ENCODE data around the gene CGB3. TPM values are rescaled to one million over a fixed set of nuclear protein-coding genes. Genes with fewer than 3 reads are reported as not detected.
"Not testable (repeated sequence)": the region's sequence is repeated elsewhere in the genome, so short reads cannot be mapped to it uniquely, and the experiment has no call there.

CGB3 gene
- 1 to 10 TPM in 1 of 12 donors, under 1 TPM in 2, not detected in 9; 0.30 to 2.1 (median 0.59) TPM for polyA plus RNA-seq (ENCODE audit: insufficient read length in 12 of 12)
- long read RNA-seq, donor 1: 0 reads
- long read RNA-seq, donor 2: 0 reads
- long read RNA-seq, donor 3: 0 reads
- long read RNA-seq, donor 4: 0 reads
- long read RNA-seq, donor 5: 0 reads
- long read RNA-seq, donor 6, partial matches to known transcripts: 0 of 1 reads
- long read RNA-seq, donor 6, other reads (novel, unspliced or antisense): 0 of 1 reads
- long read RNA-seq, donor 7: 0 reads
- long read RNA-seq, donor 8: 0 reads
- long read RNA-seq, donor 9: 0 reads
- long read RNA-seq, donor 10: 0 reads
- long read RNA-seq, donor 11, partial matches to known transcripts: 0 of 1 reads
- long read RNA-seq, donor 11, other reads (novel, unspliced or antisense): 0 of 1 reads

DNA sequence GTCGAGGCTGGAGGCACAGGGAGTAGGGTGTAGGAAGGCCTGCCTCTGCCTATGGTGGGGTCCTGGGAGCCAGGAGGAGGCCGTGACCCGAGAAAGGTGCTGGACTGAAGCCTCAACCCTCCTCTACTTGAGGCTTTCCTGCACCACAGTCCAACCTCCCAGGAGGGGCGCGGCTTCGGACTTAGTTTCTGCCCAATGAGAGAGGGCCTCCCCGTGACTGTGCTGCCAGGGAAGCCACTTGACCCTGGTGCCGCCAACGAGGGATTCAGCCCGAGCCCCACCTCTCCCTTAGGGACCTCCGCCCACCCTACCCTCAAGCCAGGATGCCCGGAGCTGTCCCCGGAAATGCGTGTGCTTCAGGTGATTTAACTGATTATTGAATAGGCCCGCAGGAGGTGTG is at the start of gene CGB3:
TSS of gene CGB3 (minus strand) at position 101 of the 400 bp plus-strand sequence. CDS start 362 bp downstream, outside the sequence.
- not testable (repeated sequence) for DNase-seq

DNA sequence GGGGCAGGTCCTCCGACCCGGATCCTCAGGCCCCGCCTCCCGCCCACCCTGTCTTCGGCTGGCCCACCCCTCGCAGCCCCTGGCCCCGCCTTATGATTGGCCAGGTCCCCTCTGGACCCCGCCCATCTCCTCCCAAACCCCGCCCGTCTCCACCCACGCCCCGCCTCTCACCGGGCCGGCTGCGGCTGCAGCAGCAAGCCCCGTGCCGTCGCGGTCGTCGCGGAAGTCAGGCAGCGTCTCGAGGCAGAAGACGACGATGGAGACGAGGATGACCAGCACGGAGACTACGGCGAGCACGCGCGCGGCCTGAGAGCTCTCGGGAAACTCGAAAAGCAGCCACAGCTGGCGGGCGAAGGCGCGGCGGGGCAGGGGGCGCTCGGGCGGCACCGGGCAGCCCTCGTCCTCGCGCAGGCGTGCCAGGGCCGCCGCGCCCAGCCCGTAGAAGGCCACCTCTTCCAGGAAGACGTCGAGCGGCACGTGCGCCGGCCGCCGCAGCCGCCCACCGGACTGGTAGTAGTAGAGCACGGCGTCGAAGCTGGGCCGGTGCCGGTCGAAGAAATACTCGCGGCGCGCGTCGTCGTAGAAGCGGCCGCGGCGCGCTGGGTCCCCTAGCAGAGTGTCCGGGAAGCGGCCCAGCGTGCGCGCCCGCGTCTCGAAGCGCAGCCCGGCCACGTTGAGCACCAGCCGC is 47.9 kb upstream of the CGB3 start:
- no peak for DNase-seq

DNA sequence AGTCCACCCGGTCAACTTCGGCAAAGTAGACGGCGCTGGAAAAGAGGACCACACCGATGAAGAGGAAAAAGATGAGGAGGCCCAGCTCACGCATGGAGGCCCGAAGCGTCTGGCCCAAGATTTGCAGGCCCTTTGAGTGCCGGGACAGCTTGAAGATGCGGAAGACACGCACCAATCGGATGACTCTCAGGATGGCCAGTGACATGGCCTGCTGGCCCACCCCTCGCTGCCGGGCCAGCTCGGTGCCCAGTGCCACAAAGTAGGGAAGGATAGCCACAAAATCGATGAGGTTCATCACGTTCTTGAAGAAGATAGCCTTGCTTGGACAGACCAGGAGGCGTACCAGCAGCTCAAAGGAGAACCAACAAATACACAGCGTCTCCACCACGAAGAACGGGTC is 46.3 kb upstream of the CGB3 start:
- no peak for DNase-seq

DNA sequence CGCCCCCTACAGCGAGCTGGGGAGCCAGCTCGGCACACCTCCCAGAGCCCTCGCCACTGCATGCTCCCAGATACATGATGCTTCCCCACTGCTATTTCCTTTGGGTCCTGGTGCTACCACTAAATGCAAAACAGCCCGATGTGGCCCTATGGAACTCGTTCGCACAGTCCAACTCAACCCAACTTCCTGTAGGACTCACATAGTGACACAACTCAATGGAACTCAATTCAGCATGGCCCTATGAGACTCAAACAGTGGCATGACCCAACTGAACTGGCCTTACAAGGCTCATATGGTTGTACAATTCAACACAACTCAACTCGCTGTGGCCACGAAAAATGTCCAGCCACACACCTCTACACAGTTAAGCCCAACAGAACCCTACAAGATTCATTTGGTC is 44.9 kb upstream of the CGB3 start:
- no peak for DNase-seq

DNA sequence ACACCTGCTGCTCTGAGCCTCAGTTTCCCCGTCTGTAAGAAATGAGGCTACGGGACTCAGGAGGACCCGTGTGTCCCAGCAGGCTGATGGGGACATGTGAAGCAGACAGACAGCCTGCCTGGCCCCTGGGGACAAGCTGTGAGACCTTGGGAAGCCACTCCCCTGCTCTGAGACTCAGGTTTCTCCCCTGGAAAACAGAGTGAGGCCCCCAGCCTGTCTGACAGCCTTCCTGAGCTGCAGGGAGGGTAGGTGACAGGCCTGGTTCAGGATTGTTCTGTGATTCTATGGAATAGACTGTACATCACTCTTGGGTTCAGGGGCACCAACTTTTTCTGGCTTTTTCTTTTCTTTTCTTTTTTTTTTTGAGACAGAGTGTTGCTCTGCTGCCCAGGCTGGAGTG is 43.4 kb upstream of the CGB3 start:
- DNase-seq: no peak

DNA sequence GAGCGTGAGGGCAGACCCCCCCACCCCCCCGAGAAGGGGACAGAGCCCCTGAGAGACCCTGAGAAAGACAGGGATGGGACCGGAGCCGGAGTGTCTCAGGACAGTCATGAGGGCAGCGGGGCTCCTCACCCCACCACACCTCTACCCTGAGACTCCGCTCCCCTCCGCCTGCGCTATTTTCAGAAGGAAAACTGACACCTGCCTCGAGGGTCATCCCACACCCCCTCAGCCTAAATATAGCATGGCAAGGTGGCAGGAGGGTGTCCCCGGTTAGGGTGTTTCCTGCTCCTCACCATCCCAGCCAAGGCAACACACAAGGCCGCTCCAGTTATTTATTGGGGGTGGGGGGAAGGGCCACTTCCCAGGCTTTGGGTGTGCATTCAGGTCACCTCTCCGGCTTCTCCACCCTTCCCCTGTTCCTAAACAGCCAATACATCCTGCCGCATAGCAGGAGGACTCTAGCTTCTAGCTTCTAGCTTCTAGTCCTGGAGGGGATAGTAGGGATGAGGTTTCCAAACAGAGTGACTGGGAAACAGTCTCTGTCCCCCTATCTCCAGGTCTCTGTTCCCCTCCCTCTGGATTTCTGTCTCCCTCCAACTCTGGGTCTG is 41.9 kb upstream of the CGB3 start:
- DNase-seq: no peak

DNA sequence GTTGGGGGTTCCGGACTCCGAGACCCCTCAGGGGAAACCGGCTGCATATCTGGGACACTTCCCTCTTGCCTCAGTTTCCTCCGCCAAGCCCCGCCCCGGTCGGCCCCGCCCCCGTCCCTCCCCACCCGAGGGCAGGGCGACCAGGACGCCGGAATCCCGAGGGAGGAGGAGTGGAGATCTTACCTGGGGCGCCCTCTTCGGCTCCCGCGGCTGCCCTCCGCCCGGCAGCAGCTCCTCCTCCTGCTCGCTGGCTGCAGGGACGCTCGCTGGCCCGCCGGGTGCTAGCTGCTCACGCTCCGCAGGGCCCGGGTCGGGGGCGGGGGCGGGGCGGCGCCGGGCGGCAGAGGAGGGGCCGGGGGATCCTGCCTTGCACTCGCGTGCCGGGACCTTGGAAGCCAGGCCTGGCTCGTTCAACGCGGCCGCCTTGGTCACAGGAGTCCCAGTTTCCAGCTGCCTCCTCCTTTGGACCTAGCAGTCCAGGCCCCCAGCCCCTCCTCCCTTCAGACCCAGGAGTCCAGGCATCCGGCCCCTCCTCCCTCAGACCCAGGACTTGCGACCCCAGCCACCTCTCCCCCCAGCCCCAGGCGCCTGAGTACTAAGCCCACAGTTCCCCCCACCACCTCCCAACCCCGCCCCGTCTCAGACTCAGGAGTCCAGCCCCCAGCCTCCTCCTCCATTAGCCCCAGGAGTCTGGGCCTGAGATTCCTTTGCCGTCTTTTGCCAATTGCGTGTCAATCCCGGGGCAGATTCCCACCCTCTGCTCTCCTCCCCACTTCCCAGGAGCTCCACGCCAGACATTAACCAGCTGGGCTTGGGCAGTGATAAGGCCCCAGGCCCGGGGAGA is 40.9 kb upstream of the CGB3 start, which contains the start of gene NTF4:
TSS of gene NTF4 (minus strand) at position 51 of the 844 bp plus-strand sequence. CDS start 2,821 bp downstream, outside the sequence.
- DNase-seq: no peak

DNA sequence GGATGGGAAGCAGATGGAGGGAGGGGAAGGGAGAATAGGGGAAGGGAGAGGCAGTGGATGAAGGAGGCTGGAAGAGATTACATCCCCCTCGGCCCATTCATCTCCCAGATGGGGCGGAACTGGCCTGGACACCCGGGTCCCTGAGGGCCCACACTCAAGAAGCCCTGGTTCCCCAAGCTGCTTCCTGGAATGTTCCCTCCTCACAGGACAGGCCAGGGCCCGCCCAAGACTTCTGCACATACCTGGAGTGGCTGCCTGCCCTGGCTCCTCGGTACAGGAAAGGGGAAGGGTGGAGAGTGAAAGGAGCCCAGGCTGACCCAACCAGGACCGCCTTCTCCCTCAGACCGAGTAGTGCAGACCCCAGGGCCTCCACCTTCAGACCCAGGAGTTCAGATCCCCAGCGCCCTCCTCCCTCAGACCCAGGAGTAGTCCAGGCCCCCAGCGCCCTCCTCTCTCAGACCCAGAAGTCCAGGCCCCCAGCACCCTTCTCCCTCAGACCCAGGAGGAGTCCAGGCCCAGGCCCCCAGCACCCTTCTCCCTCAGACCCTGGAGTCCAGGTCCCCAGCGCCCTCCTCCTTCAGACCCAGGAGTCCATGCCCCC is 40.0 kb upstream of the CGB3 start:
- no peak for DNase-seq

DNA sequence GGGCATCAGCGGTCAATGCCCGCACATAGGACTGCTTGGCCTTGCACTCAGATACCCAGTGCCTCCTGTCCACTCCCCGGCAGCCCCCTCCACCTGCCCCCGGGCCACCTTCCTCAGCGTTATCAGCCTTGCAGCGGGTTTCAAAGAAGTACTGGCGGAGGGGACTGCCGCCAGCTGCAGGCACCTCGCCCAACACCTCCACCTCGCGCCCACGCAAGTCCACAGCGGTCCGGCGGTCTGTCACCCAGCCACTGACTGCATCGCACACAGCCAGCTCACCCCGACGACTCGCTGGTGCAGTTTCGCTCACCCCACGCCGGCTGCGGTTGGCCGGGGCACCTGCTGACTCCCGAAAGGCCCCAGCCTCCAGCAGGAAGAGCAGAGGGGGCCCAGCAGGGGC is 37.3 kb upstream of the CGB3 start:
- no peak for DNase-seq

DNA sequence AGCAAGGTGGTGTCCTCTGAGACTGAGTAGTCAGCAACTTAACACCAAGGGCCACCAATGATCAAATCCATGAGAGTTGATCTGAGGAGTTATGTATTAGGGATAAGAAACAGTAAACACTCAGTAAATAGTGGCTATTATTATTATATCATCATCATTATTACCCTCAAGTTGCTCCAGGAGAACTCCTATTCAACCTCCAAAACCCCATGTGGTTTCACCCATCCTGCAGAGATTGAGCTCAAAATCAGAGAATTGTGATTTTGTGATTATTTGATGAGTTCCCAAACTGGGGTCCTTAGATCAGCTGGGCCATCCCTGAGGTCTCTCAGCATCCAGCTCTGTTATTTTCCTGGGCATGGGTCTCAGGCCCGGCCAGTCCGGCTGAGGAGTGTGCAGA is 36.9 kb upstream of the CGB3 start:
- DNase-seq: no peak

DNA sequence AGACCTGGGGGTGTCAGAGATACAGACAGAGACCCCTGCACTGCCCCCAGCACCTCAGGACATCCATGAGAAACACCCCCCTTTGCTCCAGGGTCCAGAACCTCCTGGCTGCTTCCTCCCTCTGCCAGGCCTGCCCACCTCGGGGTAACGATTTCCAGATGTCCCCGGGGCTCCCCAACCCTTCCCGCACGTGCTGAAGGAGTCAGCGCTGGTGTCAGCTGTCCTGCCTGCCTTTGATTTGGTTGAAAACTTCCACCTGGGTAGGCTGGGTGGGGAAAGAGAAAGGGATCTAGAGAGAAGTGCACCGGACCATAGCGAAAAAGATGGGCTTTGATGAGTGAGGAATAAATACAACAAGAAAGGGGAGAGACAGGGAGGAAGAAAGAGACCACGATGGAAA is 34.9 kb upstream of the CGB3 start:
- no peak for DNase-seq

DNA sequence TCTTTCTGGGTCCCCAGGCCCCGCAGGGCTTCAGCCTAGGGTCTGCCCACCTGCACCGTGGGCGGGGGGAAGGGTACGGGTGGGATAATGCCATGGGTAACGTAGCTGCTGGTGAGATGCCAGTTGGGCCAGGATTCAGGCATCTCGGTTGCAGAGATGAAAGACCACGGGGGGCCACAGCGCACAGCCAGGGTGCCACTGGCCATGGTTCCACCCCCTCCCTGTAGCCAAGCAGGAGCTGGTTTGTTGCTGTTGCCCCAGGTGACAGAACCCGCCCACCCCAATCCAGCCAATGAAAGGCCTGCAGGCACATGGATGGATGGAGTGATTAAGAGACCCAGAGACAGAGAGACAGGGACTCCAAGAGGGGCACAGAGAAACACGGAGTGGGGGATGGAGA is 34.4 kb upstream of the CGB3 start:
- no peak for DNase-seq

DNA sequence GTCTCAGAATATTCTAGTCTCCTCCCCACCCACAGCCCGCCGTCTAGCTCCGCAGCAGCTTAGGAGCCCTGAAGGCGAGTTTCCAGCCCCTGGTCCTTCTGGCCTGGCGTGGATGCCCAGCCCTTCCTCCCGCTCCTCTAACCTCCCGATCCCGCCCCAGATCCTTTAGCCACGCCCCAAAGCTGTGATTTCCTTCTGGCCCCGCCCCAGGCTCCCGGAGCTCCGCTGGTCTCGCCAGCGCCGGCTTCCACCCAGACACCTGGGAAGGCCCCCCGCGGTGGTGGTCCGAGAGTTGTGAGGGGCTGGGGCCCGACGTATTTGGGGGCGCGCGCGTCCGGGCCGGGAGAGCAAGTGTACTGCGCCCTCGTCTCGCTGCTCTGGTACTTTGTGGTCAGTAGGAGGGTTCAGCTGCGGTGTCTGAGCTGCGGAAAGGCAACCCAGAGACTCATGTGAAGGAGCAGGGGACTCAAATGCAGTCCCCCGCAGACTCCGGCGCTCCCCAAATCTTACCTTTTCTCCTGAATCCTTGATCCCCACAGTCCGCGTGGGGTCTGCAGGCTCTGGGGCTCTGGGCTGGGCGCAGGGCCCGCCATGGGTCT is 33.6 kb upstream of the CGB3 start, which contains the start of gene CGB7:
TSS of gene CGB7 (minus strand) at position 114 of the 599 bp plus-strand sequence. CDS start 2,374 bp downstream, outside the sequence.
- DNase-seq: no peak

DNA sequence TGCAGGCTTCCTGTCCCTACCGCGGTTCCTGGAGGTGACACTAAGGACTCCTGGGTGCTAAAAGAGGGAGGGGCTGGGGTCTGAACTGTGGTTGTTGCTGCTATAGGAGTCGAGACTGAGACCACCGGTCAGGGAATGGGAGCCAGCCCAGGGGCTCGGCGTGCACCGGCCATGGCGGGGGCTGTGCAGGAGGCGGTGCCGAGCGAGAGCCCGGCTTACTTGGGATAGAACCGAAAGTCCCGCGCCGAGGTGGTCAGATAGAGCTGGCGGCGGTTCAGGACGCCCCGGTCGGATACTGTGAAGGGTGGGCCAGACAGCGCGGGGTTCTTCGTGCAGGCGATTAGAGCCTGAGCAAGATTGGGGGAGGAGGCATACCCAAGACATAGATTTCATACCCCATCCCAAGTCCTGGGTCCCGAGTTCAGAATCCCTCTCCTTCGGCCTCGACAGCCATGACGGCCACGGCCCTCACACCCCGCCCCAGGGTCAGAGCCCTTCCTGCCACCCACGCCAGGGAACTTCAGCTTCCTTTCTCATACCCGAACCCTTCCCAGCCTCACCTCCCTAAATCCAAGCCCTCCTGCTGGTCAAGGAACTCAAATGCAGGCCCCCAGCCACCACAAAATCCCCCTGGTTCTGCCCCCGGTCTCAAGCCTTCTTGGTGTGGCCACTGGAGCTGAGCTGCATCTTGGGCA is 32.9 kb upstream of the CGB3 start:
- DNase-seq: not testable (repeated sequence)

DNA sequence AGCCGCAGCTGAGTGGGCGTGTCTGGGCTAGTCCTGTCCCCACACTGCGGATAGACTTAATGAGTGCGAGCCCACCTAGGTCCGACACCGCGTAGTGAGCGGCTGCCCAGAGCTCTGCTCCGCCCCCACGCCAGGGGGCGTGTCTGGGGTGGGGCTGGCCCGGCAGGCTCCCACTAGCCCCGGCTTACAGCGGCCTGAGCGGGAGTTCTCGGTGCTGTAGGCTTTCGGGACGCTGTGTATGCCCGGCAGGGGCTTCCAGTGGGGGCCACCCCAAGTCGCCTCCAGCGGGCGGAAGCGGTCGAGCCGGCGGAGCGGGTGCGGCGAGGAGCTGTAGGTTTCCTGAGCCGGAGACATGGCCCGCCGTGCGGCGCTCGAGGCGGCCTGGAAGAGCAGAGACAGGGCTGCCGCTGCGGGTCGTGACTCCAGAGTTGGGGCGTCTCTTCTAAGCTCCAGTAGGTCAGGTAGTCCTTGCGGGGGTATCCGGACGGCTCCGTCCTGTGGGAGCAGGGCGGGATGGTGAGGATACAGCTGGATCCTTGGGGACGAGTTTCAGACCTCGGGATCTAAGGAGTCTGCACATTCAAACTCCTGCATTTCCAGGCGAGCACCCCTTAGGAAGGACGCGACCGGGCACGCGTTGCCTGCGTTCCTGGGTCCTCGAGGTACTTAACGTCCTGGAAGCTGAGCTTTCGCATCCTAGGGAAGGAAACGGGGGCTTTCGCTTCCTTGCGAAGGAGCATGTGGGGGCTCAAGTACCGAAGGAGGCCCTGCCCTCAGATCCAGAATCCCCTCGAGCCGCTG is 32.2 kb upstream of the CGB3 start:
- peak; percentile 35 for DNase-seq

DNA sequence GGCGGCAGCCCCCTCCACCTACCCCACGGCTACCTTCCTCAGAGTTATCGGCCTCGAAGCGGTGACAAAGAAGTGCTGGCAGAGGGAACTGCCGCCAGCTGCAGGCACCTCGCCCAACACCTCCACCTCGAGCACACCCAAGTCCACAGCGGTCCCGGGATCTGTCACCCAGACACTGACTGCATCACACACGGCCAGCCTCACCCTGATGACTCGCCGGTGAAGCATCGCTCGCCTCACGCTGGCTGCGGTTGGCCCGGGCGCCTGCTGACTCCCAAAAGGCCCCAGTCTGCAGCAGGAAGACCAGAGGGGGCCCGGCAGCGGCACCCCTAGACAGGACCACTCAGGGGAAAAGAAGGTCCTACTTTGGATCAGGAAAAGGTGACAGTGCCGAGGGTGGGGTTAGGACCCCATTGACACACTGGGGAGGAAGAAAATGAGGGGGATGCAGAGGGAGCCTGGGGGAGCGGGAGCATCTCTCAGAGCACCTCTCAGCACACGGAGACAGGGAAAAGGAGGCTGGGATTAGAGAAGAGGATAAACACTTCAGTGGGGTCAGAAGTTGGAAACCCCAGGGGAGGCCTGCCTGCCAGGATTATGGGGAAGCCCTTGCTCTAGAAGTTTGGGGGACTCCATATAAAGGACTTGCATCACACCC is 26.4 kb upstream of the CGB3 start:
- DNase-seq: not testable (repeated sequence)

DNA sequence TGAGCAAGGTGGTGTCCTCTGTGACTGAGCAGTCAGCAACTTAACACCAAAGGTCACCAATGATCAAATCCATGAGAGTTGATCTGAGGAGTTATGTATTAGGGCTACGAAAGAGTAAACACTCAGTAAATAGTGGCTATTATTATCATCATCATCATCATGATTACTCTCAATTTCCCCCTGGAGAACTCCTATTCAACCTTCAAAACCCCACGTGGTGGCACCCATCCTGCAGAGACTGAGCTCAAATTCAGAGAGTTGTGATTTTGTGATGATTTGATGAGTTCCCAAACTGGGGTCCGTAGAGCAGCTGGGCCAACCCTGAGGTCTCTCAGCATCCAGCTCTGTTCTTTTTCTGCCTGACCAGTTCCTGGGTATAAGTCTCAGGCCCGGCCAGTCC is 25.7 kb upstream of the CGB3 start:
- DNase-seq: not testable (repeated sequence)

DNA sequence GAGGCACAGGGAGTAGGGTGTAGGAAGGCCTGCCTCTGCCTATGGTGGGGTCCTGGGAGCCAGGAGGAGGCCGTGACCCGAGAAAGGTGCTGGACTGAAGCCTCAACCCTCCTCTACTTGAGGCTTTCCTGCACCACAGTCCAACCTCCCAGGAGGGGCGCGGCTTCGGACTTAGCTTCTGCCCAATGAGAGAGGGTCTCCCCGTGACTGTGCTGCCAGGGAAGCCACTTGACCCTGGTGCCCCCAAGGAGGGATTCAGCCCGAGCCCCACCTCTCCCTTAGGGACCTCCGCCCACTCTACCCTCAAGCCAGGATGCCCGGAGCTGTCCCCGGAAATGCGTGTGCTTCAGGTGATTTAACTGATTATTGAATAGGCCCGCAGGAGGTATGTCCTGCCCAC is 24.9 kb upstream of the CGB3 start, which contains the start of gene CGB8:
TSS of gene CGB8 (minus strand) at position 101 of the 400 bp plus-strand sequence. CDS start 372 bp downstream, outside the sequence.
- DNase-seq: not testable (repeated sequence)

Data from muscle of arm (tissue), 14 donors.